PC-3 (cell line): ENCODE results near the gene GPR156. TPM values are rescaled to one million over a fixed set of nuclear protein-coding genes. Genes with fewer than 3 reads are reported as not detected.
"Not testable (repeated sequence)": the region's sequence is repeated elsewhere in the genome, so short reads cannot be mapped to it uniquely, and the experiment has no call there.

Experiments used
- ATAC-seq: fragments of 200-7000 bp; cut with Tn5 transposase; 2 replicates; pipeline ENCODE4 v1.9.1; 2020; ENCODE audit warnings: mild to moderate bottlenecking, moderate library complexity
- BruUV-seq: library from RNA; stranded (reverse); fragments of 400-500 nt; replicated peaks from 2 replicates; lab custom pipeline; 2021; lab: Mats Ljungman, UMichigan
- CTCF ChIA-PET: fragments of 300-600 bp; sonication (Branson Sonifier 250); formaldehyde crosslinking; loops from one replicate; lab custom pipeline; 2022; ENCODE audit warnings: antibody characterized with exemption; lab: Charles Lee
- POLR2A ChIA-PET: fragments of 300-600 bp; sonication (Branson Sonifier 250); formaldehyde crosslinking; loops from one replicate; lab custom pipeline; 2022; ENCODE audit warnings: antibody characterized with exemption; ENCODE audit not compliant: unreplicated experiment; lab: Charles Lee
- DNase-seq: peaks from one replicate; pipeline ENCODE4 v3.0.0-alpha.2; 2015
- H2AFZ ChIP-seq: fragments of 300-600 bp; sonication (generic); 2 replicates; pipeline ENCODE4 v1.6.0; 2016; ENCODE audit warnings: antibody characterized with exemption, low read length
- H3F3A ChIP-seq: fragments of 300-600 bp; sonication (generic); one replicate; pipeline ENCODE4 v1.6.0; 2017; ENCODE audit warnings: antibody characterized with exemption, low read length, control low read depth, mild to moderate bottlenecking; ENCODE audit not compliant: unreplicated experiment
- H3K27ac ChIP-seq: fragments of 300-600 bp; sonication (generic); 2 replicates; pipeline ENCODE4 v1.5.1; 2016; ENCODE audit warnings: mild to moderate bottlenecking, low read length
- H3K27me3 ChIP-seq: fragments of 300-600 bp; sonication (generic); 2 replicates; pipeline ENCODE4 v1.6.1; 2016; ENCODE audit warnings: low read length, mixed read lengths
- H3K36me3 ChIP-seq: fragments of 300-600 bp; sonication (generic); 2 replicates; pipeline ENCODE4 v1.6.1; 2016; ENCODE audit warnings: low read depth, mixed run types, low read length, mixed read lengths
- H3K4me1 ChIP-seq: fragments of 300-600 bp; sonication (generic); 2 replicates; pipeline ENCODE4 v1.5.1; 2016; ENCODE audit warnings: low read length; ENCODE audit not compliant: insufficient read depth
- H3K4me2 ChIP-seq: fragments of 300-600 bp; sonication (generic); 2 replicates; pipeline ENCODE4 v1.6.0; 2016; ENCODE audit warnings: low read length
- H3K4me3 ChIP-seq: fragments of 300-600 bp; sonication (generic); 2 replicates; pipeline ENCODE4 v1.5.1; 2016; ENCODE audit warnings: mild to moderate bottlenecking, low read length, mixed read lengths
- H3K79me2 ChIP-seq: fragments of 300-600 bp; sonication (generic); 2 replicates; pipeline ENCODE4 v1.6.1; 2017; ENCODE audit warnings: low read length, mixed read lengths
- H3K9ac ChIP-seq: fragments of 300-600 bp; sonication (generic); 2 replicates; pipeline ENCODE4 v1.6.0; 2016; ENCODE audit warnings: mild to moderate bottlenecking, low read length
- H3K9me2 ChIP-seq: fragments of 300-600 bp; sonication (generic); replicated peaks from 2 replicates; pipeline ENCODE4 v1.6.1; 2016; ENCODE audit warnings: mixed run types, low read length, mixed read lengths
- H3K9me3 ChIP-seq: fragments of 300-600 bp; sonication (generic); 2 replicates; pipeline ENCODE4 v1.6.1; 2016; ENCODE audit warnings: low read length, mixed read lengths
- H4K20me1 ChIP-seq: fragments of 300-600 bp; sonication (generic); 2 replicates; pipeline ENCODE4 v1.6.1; 2016; ENCODE audit warnings: low read length, mixed read lengths
- CTCF ChIP-seq: fragments of 300-600 bp; sonication (generic); conservative IDR thresholded peaks from 2 replicates; pipeline ENCODE4 v1.5.1; 2017; ENCODE audit warnings: antibody characterized with exemption, low read depth, mild to moderate bottlenecking, low read length
- EZH2 ChIP-seq: fragments of 300-600 bp; sonication (generic); IDR thresholded peaks from one replicate; pipeline ENCODE4 v1.6.1; 2017; ENCODE audit warnings: antibody characterized with exemption, mild to moderate bottlenecking, low read length; ENCODE audit not compliant: unreplicated experiment
- EZH2phosphoT487 ChIP-seq: fragments of 300-600 bp; sonication (generic); IDR thresholded peaks from 2 replicates; pipeline ENCODE4 v1.6.1; 2018; ENCODE audit warnings: mild to moderate bottlenecking, antibody characterized with exemption, low read length, borderline replicate concordance
- intact Hi-C: fragments of 100-400 bp; cut with micrococcal nuclease; formaldehyde crosslinking; loops from 2 replicates; pipeline ENCODE4 v1.9.0; 2023
- total RNA-seq: library from RNA; depleted of rRNA; stranded (reverse); fragments of >200 nt; gene quantifications from 2 replicates; pipeline ENCODE4 v1.2.3, GENCODE V29; 2014

GPR156 gene
- total RNA-seq, 1 experiment from 2014 or later, result 5.1 TPM

GRCh38 chr3:120227710-120228347 is 57.2 kb downstream of the GPR156 start:
- Histone ChIP-seq H3K9ac (no peak overlapping the region), H3K27ac (no peak overlapping the region), H3K9me2 (no peaks in the 10 kb centered on the region), H3K4me1 (no peaks in the 10 kb centered on the region), H3K36me3 (no peaks in the 10 kb centered on the region), H3K4me3 (no peak overlapping the region), H2AFZ (no peak overlapping the region), H4K20me1 (no peaks in the 10 kb centered on the region), H3K27me3 (no peaks in the 10 kb centered on the region), H3K4me2 (no peak overlapping the region), H3F3A (no peaks in the 10 kb centered on the region), H3K79me2 (no peaks in the 10 kb centered on the region), H3K9me3 (no peaks in the 10 kb centered on the region)
- intact Hi-C loops, result no loop called here
- ChIA-PET POLR2A (no interaction called here), CTCF (no interaction called here)
- ATAC-seq (peak; percentile 24; the same call in 1 of the 2 replicates), DNase-seq (no peak)
- BruUV-seq, result no TSS peak
- no peak for TF ChIP-seq EZH2
- no peak for TF ChIP-seq EZH2phosphoT487
- no peak for TF ChIP-seq CTCF

GRCh38 chr3:120224237-120224636 is 60.8 kb downstream of the GPR156 start:
- H3F3A ChIP-seq, result no peaks in the 10 kb centered on the region
- no peak for DNase-seq
- no peak overlapping the region for H3K9ac ChIP-seq
- H3K4me3 ChIP-seq, result no peak overlapping the region
- H3K4me1 ChIP-seq, result no peaks in the 10 kb centered on the region
- intact Hi-C loops, result no loop called here
- no peaks in the 10 kb centered on the region for H3K27me3 ChIP-seq
- no peak overlapping the region for H3K27ac ChIP-seq
- POLR2A ChIA-PET, result no interaction called here
- no peaks in the 10 kb centered on the region for H3K36me3 ChIP-seq
- TF ChIP-seq EZH2 (no peak), EZH2phosphoT487 (no peak), CTCF (no peak)
- BruUV-seq, result no TSS peak
- H3K9me3 ChIP-seq, result no peaks in the 10 kb centered on the region
- H3K4me2 ChIP-seq, result no peak overlapping the region
- no peaks in the 10 kb centered on the region for H3K79me2 ChIP-seq
- ATAC-seq, result no peak
- H2AFZ ChIP-seq, result no peak overlapping the region
- CTCF ChIA-PET, result no interaction called here
- no peaks in the 10 kb centered on the region for H3K9me2 ChIP-seq
- no peaks in the 10 kb centered on the region for H4K20me1 ChIP-seq

- DNase-seq, result peak; percentile 41
- H3K36me3 ChIP-seq, result no peaks in the 10 kb centered on the region
- H2AFZ ChIP-seq, result no peak overlapping the region
- no peaks in the 10 kb centered on the region for H3F3A ChIP-seq
- H3K9ac ChIP-seq, result no peak overlapping the region
- no peaks in the 10 kb centered on the region for H3K27me3 ChIP-seq
- ChIA-PET CTCF (no interaction called here), POLR2A (no interaction called here)
- H3K79me2 ChIP-seq, result no peaks in the 10 kb centered on the region
- H3K4me1 ChIP-seq, result peaks cover 5% of the 10 kb centered on the region; the same call in 1 of the 2 replicates
- intact Hi-C loops, result no loop called here
- no peaks in the 10 kb centered on the region for H4K20me1 ChIP-seq
- no peak overlapping the region for H3K4me3 ChIP-seq
- ATAC-seq, result no peak
- H3K4me2 ChIP-seq, result no peak overlapping the region
- H3K9me2 ChIP-seq, result no peaks in the 10 kb centered on the region
- H3K27ac ChIP-seq, result no peak overlapping the region
- no peaks in the 10 kb centered on the region for H3K9me3 ChIP-seq
- TF ChIP-seq EZH2, result no peak
- TF ChIP-seq EZH2phosphoT487, result no peak
- no peak for TF ChIP-seq CTCF
- BruUV-seq, result no TSS peak
Observed at GRCh38 chr3:120218981-120219380, 66.0 kb downstream of the GPR156 start.

GRCh38 chr3:120216633-120217032 is 68.4 kb downstream of the GPR156 start:
- not testable (repeated sequence) for H4K20me1 ChIP-seq, BruUV-seq

More at GRCh38 chr3:120216633-120217032, 68.4 kb downstream of the GPR156 start:
- H3K9ac ChIP-seq, H3K79me2 ChIP-seq, H2AFZ ChIP-seq, POLR2A ChIA-PET, CTCF ChIA-PET, H3K27me3 ChIP-seq, H3K4me2 ChIP-seq, H3K4me3 ChIP-seq, ATAC-seq, H3F3A ChIP-seq, H3K36me3 ChIP-seq, H3K9me3 ChIP-seq, H3K27ac ChIP-seq, DNase-seq, intact Hi-C loops, H3K9me2 ChIP-seq, H3K4me1 ChIP-seq: not testable (repeated sequence)
